ENCODE data around the gene CFAP77.

DNA sequence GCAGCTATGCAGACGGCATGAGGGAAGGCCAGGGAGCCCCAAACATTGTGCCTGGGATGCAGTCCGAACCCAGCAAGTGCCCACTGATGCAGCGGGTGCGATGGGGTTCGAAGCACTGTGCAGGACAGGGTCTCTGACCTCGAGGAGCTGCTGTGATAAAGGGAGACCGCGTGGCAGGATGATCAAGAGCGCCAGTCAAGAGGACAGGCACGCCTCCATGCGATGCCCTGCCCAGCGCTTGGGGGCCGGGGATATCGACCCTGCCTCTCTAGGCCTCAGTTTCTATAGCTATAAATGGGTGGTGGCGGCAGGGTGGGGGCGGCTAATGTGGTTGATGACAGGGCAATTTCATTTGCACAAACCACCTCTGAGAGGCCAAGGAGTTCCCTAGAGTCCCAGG, 87.7 kb downstream of the CFAP77 start:
- TF ChIP-seq CTCF (IDR thresholded peaks at IDR 0.05), result no peak
- TF ChIP-seq POLR2A (IDR thresholded peaks at IDR 0.05), result no peak
